H1 (cell line): ENCODE results near the gene ACOT7. TPM values are rescaled to one million over a fixed set of nuclear protein-coding genes. Genes with fewer than 3 reads are reported as not detected.

Source experiments
- KDM4A ChIP-seq: IDR thresholded peaks from one replicate; pipeline ENCODE4 v1.7.1; 2012; ENCODE audit warnings: low read depth, mild to moderate bottlenecking, moderate library complexity, low read length, inconsistent platforms; ENCODE audit not compliant: severe bottlenecking
- KDM5A ChIP-seq: fragments of 200-600 bp; IDR thresholded peaks from 2 replicates; pipeline ENCODE4 v1.7.1; 2012; ENCODE audit warnings: mild to moderate bottlenecking, low read length, inconsistent platforms, mixed read lengths
- NRF1 ChIP-seq: IDR thresholded peaks from 2 replicates; pipeline ENCODE4 v1.6.1; 2011; ENCODE audit warnings: mild to moderate bottlenecking, low read depth, low read length, improper control_type of control experiment
- POLR2A ChIP-seq, 2 experiments: IDR thresholded peaks; 1 replicate in 1 of 2; 2 replicates in 1 of 2; pipeline ENCODE4 v1.6.1; 2011; ENCODE audit warnings: low read depth in 2 of 2, low read length in 2 of 2, mild to moderate bottlenecking in 2 of 2; ENCODE audit errors: control extremely low read depth in 1 of 2
- TAF1 ChIP-seq: IDR thresholded peaks from 2 replicates; pipeline ENCODE4 v1.6.1; 2011; ENCODE audit warnings: mild to moderate bottlenecking, low read depth, low read length
- polyA plus RNA-seq, 7 experiments: library from polyadenylated mRNA; depleted of rRNA in 3 of 7; stranded (reverse) in 5 of 7; unstranded in 2 of 7; fragments of >200 nt in 5 of 7; fragments of 200-250 nt in 2 of 7; gene quantifications; 1 replicate in 5 of 7; 2 replicates in 1 of 7; 4 replicates in 1 of 7; pipeline versions ENCODE4 v1.2.1 to v1.2.3, GENCODE V29; 2011 to 2013; ENCODE audit warnings: missing spikeins in 2 of 7, mixed read lengths in 2 of 7
- total RNA-seq: library from RNA; stranded (reverse); fragmentation: NEBNext Ultra II Directional; extraction: Animal tissue kit (Norgen Biotek cat#: 25700); gene quantifications from 2 replicates; pipeline ENCODE4 v1.2.1, GENCODE V29; 2021

The ACOT7 gene
- total and polyA plus RNA-seq, 2 of the 8 experiments (the other 6 are each of a cell fraction or from before 2014, with no cell fraction given) = 151 to 214 TPM

DNA sequence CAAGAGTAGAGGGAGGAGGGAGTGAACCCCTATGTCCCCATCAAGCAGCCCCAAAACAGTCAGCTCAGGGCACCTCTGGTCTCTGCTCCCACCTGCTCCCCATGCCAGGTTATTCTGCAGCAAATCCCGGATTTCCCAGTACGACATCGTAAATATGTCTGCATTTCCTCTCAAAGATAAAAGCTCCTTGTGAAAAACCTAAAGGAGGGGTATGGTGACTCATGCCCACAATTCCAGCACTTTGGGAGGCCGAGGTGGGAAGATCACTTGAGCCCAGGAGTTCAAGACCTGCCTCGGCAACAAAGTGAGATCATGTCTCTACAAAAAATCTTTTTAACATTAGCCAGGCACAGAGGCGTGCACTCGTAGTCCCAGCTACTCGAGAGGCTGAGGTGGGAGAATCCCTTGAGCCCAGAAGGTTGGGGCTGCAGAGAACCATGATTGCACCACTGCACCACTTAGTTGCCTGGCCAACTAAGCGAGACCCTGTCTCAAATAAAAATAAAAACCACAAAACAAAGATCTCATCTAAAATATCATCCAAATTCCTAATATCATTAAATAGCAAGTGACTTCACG is 7.1 kb downstream of the ACOT7 start (continued):
- TF ChIP-seq KDM4A (no peak), POLR2A (IDR thresholded peaks at IDR 0.05; ENCODE audit: control extremely low read depth in 1 of 2, low read depth in 2 of 2, low read length in 2 of 2) (no peak), NRF1 (no peak), KDM5A (no peak), TAF1 (no peak)
